Karpas-422 (cell line): ENCODE data around the gene ZCWPW1. TPM values are rescaled to one million over a fixed set of nuclear protein-coding genes. Genes with fewer than 3 reads are reported as not detected.

Experiments
- total RNA-seq: library from RNA; depleted of rRNA; stranded (reverse); fragments of >200 nt; shearing (Covaris generic); gene quantifications from 2 replicates; pipeline ENCODE4 v1.2.3, GENCODE V29; 2014; ENCODE audit warnings: low replicate concordance; rRNA removed

The ZCWPW1 gene
- total RNA-seq, 1 experiment from 2014 or later, result 3.0 TPM

Other genes with a start within 250 kb of the ZCWPW1 start
- 1.6 and 2.7 TPM in 2 replicates for gene PVRIG, start 208.8 kb downstream of the ZCWPW1 start, total RNA-seq
- not detected in 2 replicates for gene SPDYE3, start 121.0 kb downstream of the ZCWPW1 start, total RNA-seq
- 58.9 and 98.2 TPM in 2 replicates for gene PILRB, start 70.6 kb downstream of the ZCWPW1 start, total RNA-seq
- gene PILRA, start 55.2 kb downstream of the ZCWPW1 start, total RNA-seq, result 2.3 and 2.4 TPM in 2 replicates
- gene MEPCE, start 1.1 kb upstream of the ZCWPW1 start, total RNA-seq, result 28.4 and 40.4 TPM in 2 replicates
- gene PPP1R35, start 7.8 kb upstream of the ZCWPW1 start, total RNA-seq, result 25.9 and 106 TPM in 2 replicates
- 1.5 and 2.8 TPM in 2 replicates for gene SPACDR, start 35.6 kb upstream of the ZCWPW1 start, total RNA-seq
- gene TSC22D4, start 50.5 kb upstream of the ZCWPW1 start, total RNA-seq, result 40.4 and 97.3 TPM in 2 replicates
- not detected in 2 replicates for gene NYAP1, start 55.2 kb upstream of the ZCWPW1 start, total RNA-seq
- 5.7 and 6.7 TPM in 2 replicates for gene AGFG2, start 110.5 kb upstream of the ZCWPW1 start, total RNA-seq
- 2.5 and 4.9 TPM in 2 replicates for gene SAP25, start 145.2 kb upstream of the ZCWPW1 start, total RNA-seq
- 11.9 and 33.5 TPM in 2 replicates for gene LRCH4, start 157.4 kb upstream of the ZCWPW1 start, total RNA-seq
- gene FBXO24, start 157.6 kb upstream of the ZCWPW1 start, total RNA-seq, result 1.0 TPM in 1 of 2 replicates, not detected in the other
- 2.8 and 12.3 TPM in 2 replicates for gene PCOLCE, start 173.7 kb upstream of the ZCWPW1 start, total RNA-seq
- 8.2 and 9.7 TPM in 2 replicates for gene MOSPD3, start 183.8 kb upstream of the ZCWPW1 start, total RNA-seq
- 4.2 and 12.0 TPM in 2 replicates for gene TFR2, start 212.8 kb upstream of the ZCWPW1 start, total RNA-seq
- gene ACTL6B, start 227.7 kb upstream of the ZCWPW1 start, total RNA-seq, result not detected in 2 replicates
- gene GNB2, start 245.0 kb upstream of the ZCWPW1 start, total RNA-seq, result 65.0 and 101 TPM in 2 replicates